HepG2 (cell line): ENCODE measurements around the gene TATDN2. TPM values are rescaled to one million over a fixed set of nuclear protein-coding genes. Genes with fewer than 3 reads are reported as not detected.

Source experiments
- CREBL2 ChIP-seq: sonication (generic); formaldehyde crosslinking; IDR thresholded peaks from 2 replicates; pipeline ENCODE4 v1.8.1; 2023; ENCODE audit warnings: missing genetic modification reagents, mild to moderate bottlenecking, borderline replicate concordance
- CREM ChIP-seq, 2 experiments: sonication (generic) in 1 of 2; formaldehyde crosslinking in 1 of 2; IDR thresholded peaks; 2 replicates each; pipeline versions ENCODE4 v1.4.0 to v1.6.1; 2016 to 2020; ENCODE audit warnings: antibody characterized with exemption in 1 of 2, mild to moderate bottlenecking in 1 of 2, missing genetic modification reagents in 1 of 2
- ETV5 ChIP-seq: IDR thresholded peaks from 2 replicates; pipeline ENCODE4 v1.6.1; 2018; ENCODE audit warnings: missing biosample characterization, missing genetic modification reagents, inconsistent platforms, borderline replicate concordance
- FLYWCH1 ChIP-seq: sonication (generic); formaldehyde crosslinking; IDR thresholded peaks from 2 replicates; pipeline ENCODE4 v1.8.1; 2023; ENCODE audit warnings: mild to moderate bottlenecking, missing genetic modification reagents
- FOXP4 ChIP-seq: sonication (generic); formaldehyde crosslinking; IDR thresholded peaks from 2 replicates; pipeline ENCODE4 v1.4.0; 2020; ENCODE audit warnings: missing genetic modification reagents
- HMG20B ChIP-seq: conservative IDR thresholded peaks from 2 replicates; pipeline ENCODE4 v1.6.1; 2016; ENCODE audit warnings: missing genetic modification reagents, missing compliant biosample characterization
- KAT2B ChIP-seq: fragments of 150-350 bp; IDR thresholded peaks from 2 replicates; pipeline ENCODE4 v1.6.1; 2014; ENCODE audit warnings: low read depth, low read length, borderline replicate concordance
- MIER3 ChIP-seq: IDR thresholded peaks from 2 replicates; pipeline ENCODE4 v1.6.1; 2016; ENCODE audit warnings: missing compliant biosample characterization, borderline replicate concordance
- NRL ChIP-seq: sonication (generic); formaldehyde crosslinking; IDR thresholded peaks from 2 replicates; pipeline ENCODE4 v1.5.0; 2020; ENCODE audit warnings: missing genetic modification reagents, mild to moderate bottlenecking, moderate library complexity, borderline replicate concordance
- REST ChIP-seq, 2 experiments: IDR thresholded peaks; 2 replicates each; pipeline ENCODE4 v1.6.1; 2011 to 2012; ENCODE audit warnings: low read length in 2 of 2, borderline replicate concordance in 1 of 2, low read depth in 1 of 2, mild to moderate bottlenecking in 1 of 2, moderate library complexity in 1 of 2
- RFXANK ChIP-seq: IDR thresholded peaks from 2 replicates; pipeline ENCODE4 v1.6.1; 2016
- ZFP36L1 ChIP-seq: sonication (generic); formaldehyde crosslinking; IDR thresholded peaks from 2 replicates; pipeline ENCODE4 v1.8.0; 2022; ENCODE audit warnings: mild to moderate bottlenecking, missing genetic modification reagents, moderate library complexity
- ZNF263 ChIP-seq: sonication (generic); formaldehyde crosslinking; IDR thresholded peaks from 2 replicates; pipeline ENCODE4 v1.4.0; 2020; ENCODE audit warnings: missing genetic modification reagents
- ZNF451 ChIP-seq: sonication (generic); formaldehyde crosslinking; IDR thresholded peaks from 2 replicates; pipeline ENCODE4 v1.5.0; 2020; ENCODE audit warnings: mild to moderate bottlenecking, missing genetic modification reagents
- ZNF609 ChIP-seq: sonication (generic); formaldehyde crosslinking; IDR thresholded peaks from 2 replicates; pipeline ENCODE4 v1.4.0; 2020; ENCODE audit warnings: mild to moderate bottlenecking, missing genetic modification reagents, borderline replicate concordance
- ZNF704 ChIP-seq: sonication (generic); formaldehyde crosslinking; IDR thresholded peaks from 2 replicates; pipeline ENCODE4 v1.8.1; 2023; ENCODE audit warnings: mild to moderate bottlenecking, inconsistent platforms, moderate library complexity, missing genetic modification reagents, borderline replicate concordance
- polyA plus RNA-seq, 8 experiments: library from polyadenylated mRNA; depleted of rRNA in 3 of 8; stranded (reverse) in 7 of 8; unstranded in 1 of 8; fragments of >200 nt; fragmentation: Illumina TruSeq in 4 of 8; extraction: Trizol in 4 of 8; gene quantifications; 2 replicates each; pipeline versions ENCODE4 v1.2.1 to v1.2.3, GENCODE V29; 2011 to 2016; ENCODE audit warnings: low read depth in 4 of 8, missing spikeins in 1 of 8, mixed read lengths in 1 of 8; ENCODE audit not compliant: insufficient read depth in 1 of 8
- total RNA-seq, 5 experiments: library from RNA; depleted of rRNA; stranded (reverse); fragments of >200 nt; fragmentation: Illumina TruSeq; extraction: Trizol; gene quantifications; 2 replicates each; pipeline ENCODE4 v1.2.3, GENCODE V29; 2016; ENCODE audit warnings: low read depth in 1 of 5

TATDN2 gene
- total and polyA plus RNA-seq, 2 of the 13 experiments (the other 11 are each of a cell fraction or from before 2014, with no cell fraction given): 12.1 to 21.9 TPM

- peak; percentile 62; the same call in 1 of the 2 replicates for TF ChIP-seq ZNF704 (CRISPR knock-in tag)
- TF ChIP-seq KAT2B: no peak
- TF ChIP-seq ZNF451: no peak
- TF ChIP-seq RFXANK (CRISPR knock-in tag): no peak
- peak in 1 of 2 experiments; percentile 15; a peak in 1 of 4 replicates for TF ChIP-seq REST (IDR thresholded peaks at IDR 0.05; ENCODE audit: borderline replicate concordance in 1 of 2, low read depth in 1 of 2, low read length in 2 of 2)
- TF ChIP-seq ZNF263 (CRISPR knock-in tag): peak; percentile 63; the same call in 1 of the 2 replicates
- no peak; the same call in 1 of the 2 replicates for TF ChIP-seq ZNF609 (CRISPR knock-in tag)
- TF ChIP-seq CREBL2 (CRISPR knock-in tag): no peak
- TF ChIP-seq FLYWCH1 (CRISPR knock-in tag): no peak
- no peak for TF ChIP-seq CREM (IDR thresholded peaks at IDR 0.05)
- no peak for TF ChIP-seq CREM (CRISPR knock-in tag; IDR thresholded peaks at IDR 0.05)
- no peak for TF ChIP-seq HMG20B
- no peak for TF ChIP-seq FOXP4
- peak; percentile 61; the same call in 1 of the 2 replicates for TF ChIP-seq ETV5 (CRISPR knock-in tag)
- no peak for TF ChIP-seq NRL (CRISPR knock-in tag)
- peak; percentile 90 for TF ChIP-seq ZFP36L1 (CRISPR knock-in tag)
- TF ChIP-seq MIER3: peak; percentile 46; the same call in 1 of the 2 replicates
Observed at GRCh38 chr3:10248184-10248983, at the start of gene TATDN2 (continued).
